AG09309 (cell line): Measurements from ENCODE around the gene PIGU.

Experiments used
- DNase-seq: peaks from one replicate; pipeline ENCODE4 v3.0.0-alpha.2; 2010; ENCODE audit warnings: low read depth
- H3K4me3 ChIP-seq: 2 replicates; pipeline ENCODE4 v1.5.1; 2011; ENCODE audit warnings: mild to moderate bottlenecking, low read depth, low read length, moderate library complexity; ENCODE audit not compliant: control insufficient read depth
- TF ChIP-seq, protein P1 (sequence below): IDR thresholded peaks from 2 replicates; pipeline ENCODE4 v1.5.1; 2011; ENCODE audit warnings: mild to moderate bottlenecking, low read depth, low read length, inconsistent platforms; ENCODE audit not compliant: insufficient read depth, control insufficient read depth; ENCODE audit errors: missing control alignments

PIGU gene

DNA sequence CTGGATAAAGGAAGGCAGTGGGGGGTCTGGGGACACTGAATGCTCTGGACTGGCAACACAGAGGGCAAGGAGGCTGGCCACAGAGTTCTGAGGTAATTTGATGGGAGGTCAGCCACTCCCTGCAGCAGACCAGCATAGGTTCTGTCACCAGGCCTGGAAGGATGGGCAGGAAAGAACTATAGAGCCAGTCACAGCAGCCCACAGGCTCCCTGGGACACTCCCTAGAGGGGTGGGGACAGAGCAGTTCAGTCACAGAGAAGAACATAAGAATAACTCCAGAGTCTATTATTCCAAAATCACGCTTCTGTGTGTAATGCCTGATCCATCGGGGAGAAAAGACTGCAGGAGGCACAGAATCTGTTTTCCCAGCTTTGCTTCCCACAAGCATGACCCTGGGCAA lies 141.0 kb downstream of the PIGU start:
- no peak for DNase-seq
- no peak overlapping the region for H3K4me3 ChIP-seq
- TF ChIP-seq, protein P1, sequence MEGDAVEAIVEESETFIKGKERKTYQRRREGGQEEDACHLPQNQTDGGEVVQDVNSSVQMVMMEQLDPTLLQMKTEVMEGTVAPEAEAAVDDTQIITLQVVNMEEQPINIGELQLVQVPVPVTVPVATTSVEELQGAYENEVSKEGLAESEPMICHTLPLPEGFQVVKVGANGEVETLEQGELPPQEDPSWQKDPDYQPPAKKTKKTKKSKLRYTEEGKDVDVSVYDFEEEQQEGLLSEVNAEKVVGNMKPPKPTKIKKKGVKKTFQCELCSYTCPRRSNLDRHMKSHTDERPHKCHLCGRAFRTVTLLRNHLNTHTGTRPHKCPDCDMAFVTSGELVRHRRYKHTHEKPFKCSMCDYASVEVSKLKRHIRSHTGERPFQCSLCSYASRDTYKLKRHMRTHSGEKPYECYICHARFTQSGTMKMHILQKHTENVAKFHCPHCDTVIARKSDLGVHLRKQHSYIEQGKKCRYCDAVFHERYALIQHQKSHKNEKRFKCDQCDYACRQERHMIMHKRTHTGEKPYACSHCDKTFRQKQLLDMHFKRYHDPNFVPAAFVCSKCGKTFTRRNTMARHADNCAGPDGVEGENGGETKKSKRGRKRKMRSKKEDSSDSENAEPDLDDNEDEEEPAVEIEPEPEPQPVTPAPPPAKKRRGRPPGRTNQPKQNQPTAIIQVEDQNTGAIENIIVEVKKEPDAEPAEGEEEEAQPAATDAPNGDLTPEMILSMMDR, result no peak

DNA sequence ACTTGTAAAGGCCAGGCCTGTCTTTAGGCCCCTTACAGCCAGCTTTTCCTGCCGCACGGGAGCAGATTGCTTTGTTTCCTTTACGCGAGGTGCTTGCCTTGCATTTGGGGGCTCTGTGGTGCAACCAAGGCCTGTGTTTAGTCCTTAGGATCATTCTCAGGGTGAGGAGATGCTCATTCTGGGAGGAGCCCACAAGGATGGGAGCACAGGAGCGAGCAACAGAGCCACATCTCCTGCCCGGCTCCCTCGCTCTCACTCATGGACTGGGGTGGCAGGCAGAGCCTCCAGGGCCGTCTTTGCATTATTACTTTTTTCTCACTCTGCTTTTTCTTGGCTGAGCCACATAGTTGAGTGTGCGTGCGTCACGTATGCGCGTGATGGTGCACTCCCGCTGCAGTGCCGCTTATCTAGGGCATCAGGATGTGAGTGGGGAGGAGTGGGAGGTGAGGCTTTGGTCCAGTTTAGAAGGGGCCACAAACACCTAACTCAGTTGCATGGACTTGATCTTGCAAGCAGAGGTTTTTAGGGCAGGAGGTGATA lies 141.5 kb downstream of the PIGU start:
- H3K4me3 ChIP-seq, result no peak overlapping the region
- DNase-seq, result no peak
- TF ChIP-seq, protein P1, result no peak

- DNase-seq, result no peak
- no peak overlapping the region for H3K4me3 ChIP-seq
- TF ChIP-seq, protein P1, result no peak
Measured at GRCh38 chr20:34534391-34535165, 142.3 kb downstream of the PIGU start.

DNA sequence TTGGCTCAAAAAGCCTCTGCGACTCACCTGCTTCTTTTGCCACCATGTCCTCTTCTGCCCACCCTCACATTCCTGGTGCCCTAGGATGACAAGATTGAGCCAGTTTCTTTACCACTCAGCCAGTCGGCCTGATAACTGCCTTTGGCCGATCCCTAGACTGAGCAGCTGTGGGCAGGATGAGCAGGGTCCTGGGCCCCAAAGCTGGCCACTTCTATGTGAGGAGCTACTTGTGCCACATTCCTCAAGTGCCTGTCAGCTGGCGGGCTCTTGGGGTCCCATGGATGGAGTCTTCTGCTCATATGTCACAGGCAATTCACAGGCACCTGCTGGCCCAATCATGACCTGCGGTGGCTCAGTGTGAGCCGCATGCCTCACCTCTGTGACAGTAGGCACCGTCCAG lies 144.1 kb downstream of the PIGU start:
- H3K4me3 ChIP-seq, result no peak overlapping the region
- no peak for DNase-seq
- TF ChIP-seq, protein P1, result no peak

DNA sequence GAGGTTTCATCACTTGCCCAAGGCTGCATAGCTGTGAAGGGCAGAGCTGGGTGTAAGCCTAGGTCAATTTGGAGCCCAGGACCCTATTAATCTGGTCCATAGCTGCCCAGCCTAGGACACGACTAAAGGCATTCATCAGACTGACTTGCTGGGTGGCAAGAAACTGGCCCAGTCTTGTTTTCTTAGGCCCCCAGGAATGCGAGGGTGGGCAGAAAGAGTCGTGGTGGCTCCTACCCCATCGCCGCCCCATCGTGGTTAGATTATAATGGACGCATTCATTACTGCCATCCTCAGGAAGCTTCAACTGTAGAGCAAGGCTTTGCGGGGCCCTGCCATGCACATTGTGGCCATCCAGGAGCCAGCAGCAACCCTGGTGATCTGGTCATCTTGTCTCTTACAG lies 144.6 kb downstream of the PIGU start:
- no peak overlapping the region for H3K4me3 ChIP-seq
- no peak for DNase-seq
- TF ChIP-seq, protein P1, result no peak

- H3K4me3 ChIP-seq, result no peak overlapping the region
- DNase-seq, result no peak
- TF ChIP-seq, protein P1, result no peak
Measured at GRCh38 chr20:34531608-34532265, 145.2 kb downstream of the PIGU start.
